Muscle layer of colon (tissue), 2 donors: ENCODE results near the gene PRR4.

Experiments used
- H3K27ac ChIP-seq: one replicate; pipeline ENCODE4 v1.7.0; 2013; ENCODE audit warnings: low read depth, mild to moderate bottlenecking, low read length, moderate library complexity
- H3K27me3 ChIP-seq, 2 donors: one replicate each; pipeline ENCODE4 v1.7.0; 2013; ENCODE audit warnings: low read length in 2 of 2, mild to moderate bottlenecking in 2 of 2; ENCODE audit not compliant: insufficient read depth in 2 of 2, control insufficient read depth in 1 of 2
- H3K36me3 ChIP-seq: one replicate; pipeline ENCODE4 v1.7.0; 2013; ENCODE audit warnings: mild to moderate bottlenecking, low read length; ENCODE audit not compliant: insufficient read depth
- H3K4me1 ChIP-seq: one replicate; pipeline ENCODE4 v1.7.0; 2013; ENCODE audit warnings: mild to moderate bottlenecking, low read length; ENCODE audit not compliant: insufficient read depth
- H3K4me3 ChIP-seq, 2 donors: one replicate each; pipeline ENCODE4 v1.7.0; 2013; ENCODE audit warnings: low read length in 2 of 2, low read depth in 1 of 2, mild to moderate bottlenecking in 1 of 2, moderate library complexity in 1 of 2
- H3K9ac ChIP-seq: one replicate; pipeline ENCODE4 v1.7.0; 2013; ENCODE audit warnings: low read length
- H3K9me3 ChIP-seq: one replicate; pipeline ENCODE4 v1.7.0; 2013; ENCODE audit warnings: mild to moderate bottlenecking, low read length
- donor health status: abdominal sarcoma.
- donor health status: Adenocarcinoma of cecum.

PRR4 gene

GRCh38 chr12:10801741-10802140, 47.5 kb downstream of the PRR4 start:
- Histone ChIP-seq H3K27me3 (no peaks in the 10 kb centered on the region), H3K9ac (no peak overlapping the region)

More at GRCh38 chr12:10801741-10802140, 47.5 kb downstream of the PRR4 start:
- Histone ChIP-seq H3K4me1 (no peaks in the 10 kb centered on the region), H3K36me3 (no peaks in the 10 kb centered on the region), H3K9me3 (no peaks in the 10 kb centered on the region), H3K4me3 (no peak overlapping the region), H3K27ac (no peak overlapping the region)
